GM12865 (cell line): ENCODE measurements around the gene CHID1.
A peak's percentile ranks its signal among the peaks of the same experiment; 100 is the strongest.

Source experiments
- DNase-seq: peaks from one replicate; pipeline ENCODE4 v3.0.0; 2010; ENCODE audit warnings: low read depth
- H3K4me3 ChIP-seq: 2 replicates; pipeline ENCODE4 v1.5.1; 2011; ENCODE audit warnings: mild to moderate bottlenecking, low read depth, low read length, control low read depth
- CTCF ChIP-seq: IDR thresholded peaks from 2 replicates; pipeline ENCODE4 v1.5.1; 2011; ENCODE audit warnings: low read length, control low read depth, low read depth, inconsistent platforms; ENCODE audit not compliant: insufficient read depth; ENCODE audit errors: missing control alignments

CHID1 gene

GRCh38 chr11:843086-843734 is 67.4 kb downstream of the CHID1 start:
- no peak for TF ChIP-seq CTCF
- DNase-seq = no peak

GRCh38 chr11:842370-843002 is 68.1 kb downstream of the CHID1 start, which contains the start of the genes POLR2L and TSPAN4:
Gene POLR2L, minus strand, starts transcription at chr11:842529. Its CDS starts 21 bp downstream, at chr11:842508.
Gene TSPAN4, plus strand, starts transcription at chr11:842852. Its CDS starts 7,453 bp downstream, at chr11:850305.
- TF ChIP-seq CTCF = no peak
- DNase-seq = peak; percentile 96
- peak within 1 kb of the TSS; percentile 98 for H3K4me3 ChIP-seq

More at GRCh38 chr11:843086-843734, 67.4 kb downstream of the CHID1 start:
- H3K4me3 ChIP-seq = peak overlapping the region; percentile 98

DNA sequence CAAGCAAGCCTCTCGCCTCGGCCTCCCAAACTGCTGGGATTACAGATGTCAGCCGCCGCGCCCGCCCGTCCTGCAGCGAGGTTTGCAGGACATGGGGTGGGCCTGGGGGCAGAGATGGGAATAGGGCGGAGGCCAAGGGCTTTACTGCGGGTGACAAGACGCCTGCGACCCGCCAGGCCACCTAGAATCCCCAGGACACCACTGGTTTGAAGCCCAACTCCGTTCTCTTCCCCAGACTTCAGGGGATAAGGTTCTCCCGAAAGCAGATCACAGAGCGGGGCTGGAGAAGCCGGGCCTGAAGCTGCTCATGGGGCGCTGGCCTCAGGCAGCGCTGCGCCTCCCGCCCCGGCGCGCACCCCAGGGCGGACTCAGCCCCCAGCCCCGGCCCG is 68.6 kb downstream of the CHID1 start:
- TF ChIP-seq CTCF = no peak
- DNase-seq = no peak
- peak overlapping the region; percentile 98 for H3K4me3 ChIP-seq

- no peak overlapping the region for H3K4me3 ChIP-seq
- peak; percentile 32 for TF ChIP-seq CTCF
- DNase-seq = no peak
Measured at GRCh38 chr11:839875-840617, 70.6 kb downstream of the CHID1 start.

DNA sequence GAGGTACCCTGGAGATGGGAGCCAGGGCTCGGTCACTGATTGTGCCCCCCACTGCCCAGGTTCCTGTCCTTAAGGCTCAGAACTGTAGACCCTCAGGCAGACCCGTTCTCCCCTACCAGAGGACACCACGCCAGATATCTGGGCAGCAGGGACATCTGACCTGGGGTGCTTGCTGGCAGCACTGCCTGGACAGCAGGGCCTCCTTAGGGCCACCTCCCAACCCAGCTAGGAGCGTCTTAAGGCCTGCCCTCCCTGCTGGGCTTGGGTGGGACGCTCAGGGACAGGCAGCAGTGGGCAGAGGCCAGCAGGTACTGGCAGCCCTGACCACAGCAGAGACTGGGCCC is 71.4 kb downstream of the CHID1 start:
- DNase-seq = no peak
- no peak overlapping the region for H3K4me3 ChIP-seq
- no peak for TF ChIP-seq CTCF

GRCh38 chr11:838441-839279 is 72.0 kb downstream of the CHID1 start:
- no peak for DNase-seq
- peak; percentile 14 for TF ChIP-seq CTCF
- H3K4me3 ChIP-seq = no peak overlapping the region
